ENCODE results near the gene VPS9D1.

VPS9D1 gene

DNA sequence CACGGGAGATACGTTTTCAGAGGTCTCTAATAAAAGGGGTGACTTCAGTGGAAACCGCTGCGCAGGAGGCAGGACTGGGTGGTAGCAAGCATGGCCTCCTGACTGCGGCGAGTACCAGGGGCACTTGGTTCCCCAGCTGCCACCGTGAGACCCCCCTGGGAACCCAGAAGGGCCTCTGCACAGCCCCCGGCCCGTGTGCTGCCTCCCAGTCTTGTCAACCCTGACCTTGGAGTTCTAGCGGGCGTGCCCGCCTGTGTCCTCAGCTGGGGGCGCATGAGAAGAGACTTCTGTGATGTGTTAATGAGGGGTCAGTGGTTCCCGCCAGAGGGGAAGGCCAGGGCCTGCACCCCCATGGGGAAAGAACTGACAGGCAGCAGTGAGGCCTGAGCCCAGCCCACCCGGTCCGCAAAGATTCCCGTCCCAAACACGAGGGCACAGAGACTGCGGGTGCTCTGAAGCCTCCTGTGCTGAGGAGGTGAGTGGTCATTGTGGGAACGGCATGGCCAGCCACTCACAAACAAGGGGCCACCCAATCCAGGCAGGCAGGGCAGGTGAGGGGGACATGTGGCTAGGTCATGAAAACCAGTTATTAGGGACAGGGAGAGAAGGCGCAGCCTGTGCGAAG, 10.0 kb upstream of the VPS9D1 start:
- H3K4me3 ChIP-seq (ENCODE audit: low read depth in 1 of 2, low read length in 2 of 2): no peak overlapping the region
- H3K36me3 ChIP-seq (ENCODE audit: insufficient read depth, low read length): peaks cover 79% of the 10 kb centered on the region
- H3K4me1 ChIP-seq (ENCODE audit: insufficient read depth, low read length): no peaks in the 10 kb centered on the region
- H3K27ac ChIP-seq (ENCODE audit: low read depth, low read length): no peak overlapping the region
- no peaks in the 10 kb centered on the region for H3K27me3 ChIP-seq (ENCODE audit: control insufficient read depth in 1 of 2, insufficient read depth in 2 of 2, low read length in 2 of 2)
- no peak overlapping the region for H3K9ac ChIP-seq (ENCODE audit: low read length)
- H3K9me3 ChIP-seq (ENCODE audit: low read length): no peaks in the 10 kb centered on the region

DNA sequence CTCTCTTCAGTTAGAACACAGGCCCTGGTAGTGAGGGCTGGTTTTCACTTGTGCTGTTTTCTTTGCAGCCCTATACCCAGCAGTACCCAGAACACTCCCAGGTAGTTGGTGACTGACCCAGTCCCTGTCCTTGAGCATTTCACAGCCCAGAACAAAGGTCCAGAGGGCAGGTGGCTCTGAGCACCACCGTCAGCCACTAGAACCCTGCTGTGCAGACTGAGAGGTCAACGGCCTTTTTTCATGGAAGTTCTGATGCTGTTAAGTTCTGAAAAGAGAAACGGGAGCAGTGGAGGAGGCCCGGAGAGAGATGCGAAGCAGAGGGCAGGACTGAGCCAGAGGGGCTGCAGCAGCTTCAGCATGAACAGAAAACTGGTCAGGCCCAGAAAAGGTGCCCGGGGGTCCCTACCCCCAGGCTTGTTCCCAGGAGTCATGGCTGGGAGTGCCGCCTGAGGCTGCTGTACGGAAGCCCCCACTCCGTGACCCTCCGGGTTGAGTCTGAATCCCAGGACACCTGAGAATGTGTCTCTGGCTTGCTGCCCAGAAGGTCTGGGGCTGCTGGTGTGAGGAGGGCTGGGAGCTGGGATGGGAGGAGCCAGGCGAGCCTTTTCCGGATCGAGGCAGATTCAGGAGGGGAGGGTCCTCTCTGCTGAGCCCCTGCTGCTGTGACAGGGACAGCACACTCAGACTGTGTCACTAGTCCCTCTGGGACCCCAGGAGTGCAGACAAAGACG, 9.3 kb upstream of the VPS9D1 start:
- Histone ChIP-seq H3K9me3 (ENCODE audit: low read length) (no peaks in the 10 kb centered on the region), H3K4me3 (ENCODE audit: low read depth in 1 of 2, low read length in 2 of 2) (no peak overlapping the region), H3K9ac (ENCODE audit: low read length) (no peak overlapping the region), H3K4me1 (ENCODE audit: insufficient read depth, low read length) (no peaks in the 10 kb centered on the region), H3K36me3 (ENCODE audit: insufficient read depth, low read length) (peaks cover 72% of the 10 kb centered on the region), H3K27ac (ENCODE audit: low read depth, low read length) (no peak overlapping the region), H3K27me3 (ENCODE audit: control insufficient read depth in 1 of 2, insufficient read depth in 2 of 2, low read length in 2 of 2) (no peaks in the 10 kb centered on the region)

DNA sequence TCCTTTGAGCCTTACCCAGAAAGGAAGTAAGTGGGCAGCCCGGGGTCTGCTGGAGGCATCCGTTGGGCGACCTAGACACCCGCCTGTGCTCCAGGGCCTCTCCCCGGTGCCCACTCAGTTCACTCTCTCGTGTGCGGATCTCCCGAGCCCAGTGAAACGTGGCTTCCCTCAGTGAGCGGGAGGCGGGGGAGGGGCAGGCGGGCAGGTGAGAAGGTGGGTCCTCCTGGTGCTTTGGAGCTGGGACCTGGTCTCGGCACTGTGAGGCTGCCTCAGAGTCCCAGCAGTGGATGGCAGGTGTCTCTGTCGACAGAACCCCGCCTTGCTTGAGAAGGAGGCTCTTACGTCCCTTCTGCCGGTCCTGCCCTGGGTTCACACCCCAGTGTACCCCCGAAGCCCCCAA, 8.6 kb upstream of the VPS9D1 start:
- Histone ChIP-seq H3K4me1 (ENCODE audit: insufficient read depth, low read length) (no peaks in the 10 kb centered on the region), H3K36me3 (ENCODE audit: insufficient read depth, low read length) (peaks cover 69% of the 10 kb centered on the region), H3K27ac (ENCODE audit: low read depth, low read length) (no peak overlapping the region), H3K4me3 (ENCODE audit: low read depth in 1 of 2, low read length in 2 of 2) (no peak overlapping the region), H3K27me3 (ENCODE audit: control insufficient read depth in 1 of 2, insufficient read depth in 2 of 2, low read length in 2 of 2) (no peaks in the 10 kb centered on the region), H3K9me3 (ENCODE audit: low read length) (no peaks in the 10 kb centered on the region), H3K9ac (ENCODE audit: low read length) (no peak overlapping the region)

DNA sequence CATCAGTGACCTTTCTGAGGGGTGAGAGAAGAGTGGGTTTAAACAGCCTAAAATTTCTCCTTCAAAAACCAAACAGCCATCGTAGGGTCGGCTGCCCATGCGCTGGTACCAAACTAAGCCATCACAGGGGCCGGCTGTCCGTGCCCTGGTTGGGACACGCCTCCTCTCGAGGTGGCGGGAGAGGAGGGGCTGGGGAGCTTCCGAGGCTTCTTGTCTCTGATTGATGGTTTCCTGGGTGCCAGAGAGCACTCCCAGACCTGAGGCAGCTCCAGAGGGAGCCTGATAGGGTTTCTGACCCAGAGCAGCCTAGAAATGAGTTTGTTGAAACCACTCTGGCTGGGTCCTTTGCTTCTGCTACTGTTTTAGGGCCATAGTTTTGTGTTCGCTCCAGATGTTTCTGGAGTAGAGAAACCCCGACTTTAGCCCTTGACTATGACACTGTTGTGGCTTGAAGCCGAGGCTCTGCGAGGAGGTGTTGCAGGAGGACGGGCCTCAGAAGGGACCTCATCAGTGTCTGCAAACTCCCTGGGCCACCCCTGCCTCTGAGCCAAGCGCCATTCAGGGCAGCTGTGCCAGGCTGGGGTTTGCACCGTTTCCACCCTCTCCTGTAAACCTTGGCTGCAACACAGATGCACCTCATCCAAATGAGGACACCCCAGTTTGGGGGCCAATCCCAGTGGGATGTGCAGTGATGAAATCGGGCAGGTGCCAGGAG, 6.9 kb upstream of the VPS9D1 start:
- Histone ChIP-seq H3K36me3 (ENCODE audit: insufficient read depth, low read length) (peaks cover 69% of the 10 kb centered on the region), H3K27ac (ENCODE audit: low read depth, low read length) (no peak overlapping the region)

DNA sequence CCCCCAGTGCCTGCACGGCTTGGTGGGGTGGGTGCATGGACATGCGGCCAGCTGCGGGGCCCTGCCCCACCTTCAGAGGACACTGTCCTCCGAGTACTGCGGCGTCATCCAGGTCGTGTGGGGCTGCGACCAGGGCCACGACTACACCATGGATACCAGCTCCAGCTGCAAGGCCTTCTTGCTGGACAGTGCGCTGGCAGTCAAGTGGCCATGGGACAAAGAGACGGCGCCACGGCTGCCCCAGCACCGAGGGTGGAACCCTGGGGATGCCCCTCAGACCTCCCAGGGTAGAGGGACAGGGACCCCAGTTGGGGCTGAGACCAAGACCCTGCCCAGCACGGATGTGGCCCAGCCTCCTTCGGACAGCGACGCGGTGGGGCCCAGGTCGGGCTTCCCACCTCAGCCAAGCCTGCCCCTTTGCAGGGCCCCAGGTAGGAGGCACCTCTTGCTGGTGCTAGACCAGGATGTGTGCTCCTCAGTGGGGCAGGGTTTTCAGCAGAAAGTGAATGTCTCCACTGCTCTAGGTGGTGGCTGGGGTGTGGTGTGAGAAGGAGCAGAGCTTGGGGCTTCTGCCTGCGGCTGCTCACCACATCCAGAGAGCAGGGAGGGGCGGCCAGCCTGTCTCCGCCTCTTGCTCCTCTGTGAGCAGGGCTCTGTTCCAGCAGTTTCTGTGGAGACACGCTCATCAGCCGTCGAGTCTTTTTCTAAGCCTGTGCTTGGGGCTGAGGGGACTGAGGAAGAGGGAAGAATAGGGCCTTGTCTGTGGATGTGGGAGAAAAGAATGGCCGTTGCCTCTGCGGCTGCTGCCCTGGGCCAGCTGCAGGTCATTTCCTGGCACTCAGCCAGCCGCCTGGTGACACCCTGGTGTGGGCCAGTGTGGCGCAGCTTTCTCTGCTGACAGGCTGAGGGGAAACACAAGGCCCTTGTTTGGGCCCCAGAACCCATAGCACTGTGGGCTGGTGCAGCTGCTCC, 2.9 kb upstream of the VPS9D1 start:
- H3K4me1 ChIP-seq (ENCODE audit: insufficient read depth, low read length): peaks cover 14% of the 10 kb centered on the region
- H3K27ac ChIP-seq (ENCODE audit: low read depth, low read length): no peak overlapping the region
- H3K4me3 ChIP-seq (ENCODE audit: low read depth in 1 of 2, low read length in 2 of 2): peak overlapping the region in 1 of 2 donors; percentile 51
- H3K9ac ChIP-seq (ENCODE audit: low read length): no peak overlapping the region
- peaks cover 36% of the 10 kb centered on the region for H3K36me3 ChIP-seq (ENCODE audit: insufficient read depth, low read length)
- no peaks in the 10 kb centered on the region for H3K27me3 ChIP-seq (ENCODE audit: control insufficient read depth in 1 of 2, insufficient read depth in 2 of 2, low read length in 2 of 2)
- H3K9me3 ChIP-seq (ENCODE audit: low read length): no peaks in the 10 kb centered on the region

More for the DNA sequence above, 6.9 kb upstream of the VPS9D1 start:
- Histone ChIP-seq H3K27me3 (ENCODE audit: control insufficient read depth in 1 of 2, insufficient read depth in 2 of 2, low read length in 2 of 2) (no peaks in the 10 kb centered on the region), H3K4me1 (ENCODE audit: insufficient read depth, low read length) (peaks cover 9% of the 10 kb centered on the region), H3K9me3 (ENCODE audit: low read length) (no peaks in the 10 kb centered on the region), H3K4me3 (ENCODE audit: low read depth in 1 of 2, low read length in 2 of 2) (no peak overlapping the region), H3K9ac (ENCODE audit: low read length) (no peak overlapping the region)

DNA sequence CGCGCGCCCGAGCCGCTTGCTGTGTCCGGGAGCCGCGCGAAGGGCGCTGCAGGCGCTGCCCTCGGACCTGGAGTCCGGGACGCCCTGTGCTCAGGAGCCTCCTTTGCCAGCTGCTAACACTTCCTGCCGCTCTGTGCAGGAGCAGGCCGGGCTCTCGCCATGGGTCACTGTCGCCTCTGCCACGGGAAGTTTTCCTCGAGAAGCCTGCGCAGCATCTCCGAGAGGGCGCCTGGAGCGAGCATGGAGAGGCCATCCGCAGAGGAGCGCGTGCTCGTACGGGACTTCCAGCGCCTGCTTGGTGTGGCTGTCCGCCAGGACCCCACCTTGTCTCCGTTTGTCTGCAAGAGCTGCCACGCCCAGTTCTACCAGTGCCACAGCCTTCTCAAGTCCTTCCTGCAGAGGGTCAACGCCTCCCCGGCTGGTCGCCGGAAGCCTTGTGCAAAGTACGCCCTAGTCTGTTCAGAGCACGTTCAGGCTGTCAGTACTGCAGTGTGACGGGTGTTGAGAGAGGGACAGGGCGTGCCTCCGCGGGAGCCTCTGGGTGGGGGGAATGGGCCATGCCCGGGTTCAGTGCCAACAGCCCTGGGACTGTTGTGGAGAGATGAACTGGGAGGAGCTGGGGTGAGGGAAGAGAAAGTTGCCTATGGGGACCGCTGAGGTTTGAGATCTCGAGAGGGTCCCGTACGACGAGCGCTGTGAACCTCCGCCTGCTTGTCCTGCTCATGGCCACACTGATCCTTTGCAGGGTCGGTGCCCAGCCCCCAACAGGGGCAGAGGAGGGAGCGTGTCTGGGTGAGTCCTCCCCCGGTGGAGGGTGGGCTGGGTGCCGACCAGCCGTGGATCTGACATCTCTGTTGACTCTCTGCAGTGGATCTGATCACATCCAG, 1.9 kb upstream of the VPS9D1 start:
- H3K4me1 ChIP-seq (ENCODE audit: insufficient read depth, low read length): peaks cover 14% of the 10 kb centered on the region
- no peaks in the 10 kb centered on the region for H3K9me3 ChIP-seq (ENCODE audit: low read length)
- no peaks in the 10 kb centered on the region for H3K27me3 ChIP-seq (ENCODE audit: control insufficient read depth in 1 of 2, insufficient read depth in 2 of 2, low read length in 2 of 2)
- H3K4me3 ChIP-seq (ENCODE audit: low read depth in 1 of 2, low read length in 2 of 2): peak overlapping the region; percentile 51 to 83
- H3K27ac ChIP-seq (ENCODE audit: low read depth, low read length): peak overlapping the region; percentile 90
- H3K9ac ChIP-seq (ENCODE audit: low read length): no peak overlapping the region
- peaks cover 30% of the 10 kb centered on the region for H3K36me3 ChIP-seq (ENCODE audit: insufficient read depth, low read length)

DNA sequence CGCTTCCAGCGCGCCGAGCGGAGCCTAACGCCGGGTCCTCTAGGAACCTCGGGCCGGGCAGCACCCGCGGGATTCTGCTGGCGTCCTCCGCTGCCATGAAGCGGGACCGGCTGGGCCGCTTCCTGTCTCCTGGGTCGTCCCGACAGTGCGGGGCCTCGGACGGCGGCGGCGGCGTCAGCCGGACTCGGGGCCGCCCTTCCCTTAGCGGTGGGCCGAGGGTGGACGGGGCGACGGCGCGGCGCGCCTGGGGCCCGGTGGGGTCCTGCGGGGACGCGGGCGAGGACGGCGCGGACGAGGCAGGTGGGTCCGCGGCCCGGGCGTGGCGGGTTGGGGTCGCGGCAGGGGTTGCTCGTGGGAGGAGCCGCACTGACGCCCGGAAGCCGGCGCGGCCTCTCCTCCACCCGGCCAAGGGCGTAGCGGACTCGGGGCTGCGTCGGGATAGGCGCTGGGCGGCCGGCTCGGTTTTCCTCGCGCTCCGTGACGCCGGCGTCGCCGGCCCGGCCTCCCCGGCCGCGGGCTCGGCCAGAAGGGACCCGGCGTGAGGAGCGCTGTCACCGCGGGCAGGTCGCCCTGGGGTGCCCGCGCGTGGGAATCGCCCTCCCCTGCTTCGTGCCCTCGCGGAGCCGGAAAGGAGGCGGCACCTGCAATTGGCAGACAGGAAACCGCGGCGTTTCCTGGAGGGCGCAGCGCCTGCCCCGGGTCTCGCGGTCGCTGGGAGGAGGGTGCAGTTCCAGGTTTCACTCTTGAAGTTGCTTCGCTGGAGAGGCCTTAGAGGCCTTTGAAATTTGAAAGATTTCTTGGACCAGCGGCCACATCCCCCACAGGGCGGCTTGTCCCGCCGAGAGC, 1.1 kb upstream of the VPS9D1 start:
- Histone ChIP-seq H3K4me1 (ENCODE audit: insufficient read depth, low read length) (peaks cover 14% of the 10 kb centered on the region), H3K27me3 (ENCODE audit: control insufficient read depth in 1 of 2, insufficient read depth in 2 of 2, low read length in 2 of 2) (no peaks in the 10 kb centered on the region), H3K27ac (ENCODE audit: low read depth, low read length) (peak overlapping the region; percentile 90), H3K36me3 (ENCODE audit: insufficient read depth, low read length) (peaks cover 22% of the 10 kb centered on the region), H3K9me3 (ENCODE audit: low read length) (no peaks in the 10 kb centered on the region), H3K4me3 (ENCODE audit: low read depth in 1 of 2, low read length in 2 of 2) (peak overlapping the region; percentile 51 to 83), H3K9ac (ENCODE audit: low read length) (no peak overlapping the region)

DNA sequence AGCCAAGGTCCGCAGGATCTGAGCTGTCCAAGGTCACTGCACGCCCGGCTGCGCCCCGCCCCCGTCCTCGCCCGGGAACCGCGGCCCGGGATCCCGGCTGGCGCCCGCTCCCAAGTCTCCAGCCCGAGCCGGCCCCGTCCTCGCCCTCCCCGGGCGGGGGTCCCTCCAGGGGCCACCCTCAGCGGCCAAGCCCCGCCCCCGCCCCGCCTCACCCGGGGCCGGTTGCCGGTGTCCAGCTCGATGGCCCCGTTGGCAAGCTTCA, 216 bp downstream of the VPS9D1 start:
- H3K4me1 ChIP-seq (ENCODE audit: insufficient read depth, low read length): peaks cover 14% of the 10 kb centered on the region

DNA sequence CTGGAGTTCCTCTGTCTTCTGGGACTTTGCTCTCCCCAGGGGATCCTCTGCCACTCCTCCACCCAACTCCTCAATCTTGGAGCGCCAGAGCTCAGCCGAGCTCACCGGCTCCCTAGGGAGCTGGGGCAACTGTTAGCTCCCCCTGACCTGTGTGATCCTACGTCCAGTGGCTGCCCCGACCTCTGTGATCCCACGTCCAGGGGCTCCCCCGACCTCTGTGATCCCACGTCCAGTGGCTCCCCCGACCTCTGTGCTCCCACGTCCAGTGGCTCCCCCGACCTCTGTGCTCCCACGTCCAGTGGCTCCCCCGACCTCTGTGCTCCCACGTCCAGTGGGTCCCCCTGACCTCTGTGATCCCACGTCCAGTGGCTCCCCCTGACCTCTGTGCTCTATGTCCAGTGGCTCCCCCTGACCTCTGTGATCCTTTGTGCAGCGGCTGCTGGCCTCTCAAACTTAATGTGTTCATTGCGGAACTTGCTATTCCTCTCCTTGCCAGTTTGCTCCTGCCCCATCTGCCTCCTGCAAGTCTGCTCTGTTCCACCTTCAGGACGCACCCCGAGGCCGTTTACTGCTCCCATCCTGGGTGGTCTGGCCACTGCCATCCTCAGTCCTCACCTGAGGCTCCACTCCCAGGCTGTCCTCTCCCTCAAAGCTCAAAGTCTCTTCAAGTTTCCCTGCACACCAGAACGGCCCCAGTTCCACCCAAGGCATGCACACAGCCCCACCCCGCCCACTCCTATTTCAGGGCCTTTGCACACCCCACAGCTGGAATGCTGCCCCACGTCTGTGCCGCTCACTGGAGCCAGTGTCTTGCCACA, 2.8 kb downstream of the VPS9D1 start:
- no peaks in the 10 kb centered on the region for H3K9me3 ChIP-seq (ENCODE audit: low read length)
- peaks cover 7% of the 10 kb centered on the region for H3K4me1 ChIP-seq (ENCODE audit: insufficient read depth, low read length)
- H3K36me3 ChIP-seq (ENCODE audit: insufficient read depth, low read length): peaks cover 3% of the 10 kb centered on the region
- no peak overlapping the region for H3K9ac ChIP-seq (ENCODE audit: low read length)
- no peak overlapping the region for H3K4me3 ChIP-seq (ENCODE audit: low read depth in 1 of 2, low read length in 2 of 2)
- H3K27me3 ChIP-seq (ENCODE audit: control insufficient read depth in 1 of 2, insufficient read depth in 2 of 2, low read length in 2 of 2): peaks cover 0 to under 1% of the 10 kb centered on the region in 2 donors
- no peak overlapping the region for H3K27ac ChIP-seq (ENCODE audit: low read depth, low read length)

More for the DNA sequence above, 216 bp downstream of the VPS9D1 start:
- Histone ChIP-seq H3K36me3 (ENCODE audit: insufficient read depth, low read length) (peaks cover 21% of the 10 kb centered on the region), H3K27me3 (ENCODE audit: control insufficient read depth in 1 of 2, insufficient read depth in 2 of 2, low read length in 2 of 2) (no peaks in the 10 kb centered on the region), H3K27ac (ENCODE audit: low read depth, low read length) (peak overlapping the region; percentile 90), H3K4me3 (ENCODE audit: low read depth in 1 of 2, low read length in 2 of 2) (peak overlapping the region; percentile 51 to 83), H3K9ac (ENCODE audit: low read length) (no peak overlapping the region), H3K9me3 (ENCODE audit: low read length) (no peaks in the 10 kb centered on the region)

Data from muscle layer of colon (tissue), 2 donors.